HepG2 (cell line): ENCODE data around the gene ARAP3. TPM values are rescaled to one million over a fixed set of nuclear protein-coding genes. Genes with fewer than 3 reads are reported as not detected.

Experiments
- ATAC-seq: fragments of 200-7000 bp; cut with Tn5 transposase; 3 replicates; pipeline ENCODE4 v1.9.1; 2020; ENCODE audit warnings: mild to moderate bottlenecking, moderate library complexity
- BruUV-seq: library from RNA; stranded (reverse); fragments of 400-500 nt; replicated peaks from 2 replicates; lab custom pipeline; 2021; lab: Mats Ljungman, UMichigan
- CTCF ChIA-PET: fragments of 300-600 bp; formaldehyde crosslinking; extraction: SDS; loops from one replicate; lab custom pipeline; 2021; ENCODE audit warnings: low total read pairs, inconsistent platforms, low intra/inter-chr PET ratio; lab: Yijun Ruan, JAX
- POLR2A ChIA-PET: fragments of 350-600 bp; sonication (Branson Sonifier 250); formaldehyde crosslinking; loops from one replicate; lab custom pipeline; 2020; ENCODE audit warnings: antibody characterized with exemption, inconsistent platforms; lab: Yijun Ruan, JAX
- DNase-seq: peaks from one replicate; pipeline ENCODE4 v3.0.0-alpha.2; 2015; ENCODE audit warnings: low spot score
- FAIRE-seq: peaks from 3 replicates; lab custom pipeline; 2011; peaks lifted over from hg19 to GRCh38; lab: Jason Lieb, UNC
- H2AFZ ChIP-seq: one replicate; pipeline ENCODE4 v1.6.1; 2011; ENCODE audit warnings: low read length, inconsistent platforms
- H3K27ac ChIP-seq: fragments of 300-600 bp; 3 replicates; pipeline ENCODE4 v1.8.0; 2011; ENCODE audit warnings: mixed run types, mild to moderate bottlenecking, mixed read lengths, low read length, inconsistent platforms; ENCODE audit not compliant: insufficient read depth; ENCODE audit errors: extremely low read length
- H3K27me3 ChIP-seq, 2 experiments: fragments of 200-600 bp in 1 of 2; 2 replicates in 1 of 2; 3 replicates in 1 of 2; pipeline versions ENCODE4 v1.6.0 to v1.8.0; 2011; ENCODE audit warnings: low read length in 2 of 2, mild to moderate bottlenecking in 2 of 2, moderate library complexity in 2 of 2, inconsistent platforms in 1 of 2; ENCODE audit not compliant: insufficient read depth in 2 of 2, control insufficient read depth in 1 of 2
- H3K36me3 ChIP-seq, 2 experiments: fragments of 200-600 bp in 1 of 2; replicated peaks in 1 of 2; 2 replicates in 1 of 2; 3 replicates in 1 of 2; pipeline versions ENCODE4 v1.5.1 to v1.8.0; 2011; ENCODE audit warnings: low read length in 2 of 2, inconsistent platforms in 1 of 2; ENCODE audit not compliant: insufficient read depth in 2 of 2, control insufficient read depth in 1 of 2
- H3K4me1 ChIP-seq: 2 replicates; pipeline ENCODE4 v1.5.1; 2012; ENCODE audit warnings: low read length, inconsistent platforms; ENCODE audit not compliant: insufficient read depth
- H3K4me2 ChIP-seq: 2 replicates; pipeline ENCODE4 v1.6.0; 2011; ENCODE audit warnings: low read depth, low read length, inconsistent platforms
- H3K4me3 ChIP-seq, 3 experiments: fragments of 200-600 bp in 1 of 3; sonication (generic), shearing (Covaris generic) in 1 of 3; replicated peaks in 1 of 3; 2 replicates each; pipeline ENCODE4 v1.5.1; 2011 to 2016; ENCODE audit warnings: low read length in 3 of 3, inconsistent platforms in 2 of 3, low read depth in 2 of 3, mild to moderate bottlenecking in 2 of 3, control low read depth in 1 of 3, mixed read lengths in 1 of 3; ENCODE audit not compliant: insufficient read depth in 1 of 3
- H3K79me2 ChIP-seq: one replicate; pipeline ENCODE4 v1.6.1; 2011; ENCODE audit warnings: low read length, inconsistent platforms; ENCODE audit not compliant: insufficient read depth
- H3K9ac ChIP-seq: 2 replicates; pipeline ENCODE4 v1.6.0; 2011; ENCODE audit warnings: mild to moderate bottlenecking, low read depth, low read length, inconsistent platforms; ENCODE audit not compliant: insufficient read depth
- H3K9me3 ChIP-seq: 2 replicates; pipeline ENCODE4 v1.5.1; 2012; ENCODE audit warnings: mild to moderate bottlenecking, low read length
- H4K20me1 ChIP-seq: 2 replicates; pipeline ENCODE4 v1.6.0; 2011; ENCODE audit warnings: inconsistent platforms, mild to moderate bottlenecking, low read length, moderate library complexity; ENCODE audit not compliant: insufficient read depth
- AFF4 ChIP-seq: sonication (generic); formaldehyde crosslinking; IDR thresholded peaks from 2 replicates; pipeline ENCODE4 v1.4.0; 2020; ENCODE audit warnings: missing genetic modification reagents
- CBX1 ChIP-seq: IDR thresholded peaks from one replicate; pipeline ENCODE4 v1.6.1; 2016; ENCODE audit warnings: antibody characterized with exemption, low read depth
- GTF3A ChIP-seq: sonication (generic); formaldehyde crosslinking; conservative IDR thresholded peaks from 2 replicates; pipeline ENCODE4 v1.4.0; 2020; ENCODE audit warnings: mild to moderate bottlenecking, missing genetic modification reagents
- JUN ChIP-seq: sonication (generic); formaldehyde crosslinking; IDR thresholded peaks from 2 replicates; pipeline ENCODE4 v1.4.0; 2020; ENCODE audit warnings: mild to moderate bottlenecking, missing genetic modification reagents
- MIER3 ChIP-seq: IDR thresholded peaks from 2 replicates; pipeline ENCODE4 v1.6.1; 2016; ENCODE audit warnings: missing compliant biosample characterization, borderline replicate concordance
- MNT ChIP-seq: fragments of 450-650 bp; IDR thresholded peaks from 2 replicates; pipeline ENCODE4 v1.6.1; 2016
- PRPF4 ChIP-seq: fragments of 200-400 bp; formaldehyde crosslinking; IDR thresholded peaks from 2 replicates; pipeline ENCODE4 v1.6.1; 2016; ENCODE audit warnings: low read length, low read depth; ENCODE audit not compliant: poor library complexity, severe bottlenecking
- SRSF9 ChIP-seq: fragments of 200-400 bp; formaldehyde crosslinking; IDR thresholded peaks from 2 replicates; pipeline ENCODE4 v1.6.1; 2018; ENCODE audit warnings: borderline replicate concordance, mild to moderate bottlenecking, low read depth, low read length; ENCODE audit not compliant: insufficient read depth, poor library complexity, severe bottlenecking
- TAF1 ChIP-seq: sonication (generic); formaldehyde crosslinking; IDR thresholded peaks from 2 replicates; pipeline ENCODE4 v1.4.0; 2020; ENCODE audit warnings: missing genetic modification reagents
- U2AF2 ChIP-seq: fragments of 200-400 bp; formaldehyde crosslinking; IDR thresholded peaks from 2 replicates; pipeline ENCODE4 v1.6.1; 2017; ENCODE audit warnings: low read depth, mild to moderate bottlenecking, low read length
- ZBTB7B ChIP-seq: sonication (generic); formaldehyde crosslinking; IDR thresholded peaks from 2 replicates; pipeline ENCODE4 v1.4.0; 2020; ENCODE audit warnings: missing genetic modification reagents
- ZNF343 ChIP-seq: sonication (generic); formaldehyde crosslinking; IDR thresholded peaks from 2 replicates; pipeline ENCODE4 v1.4.0; 2020; ENCODE audit warnings: mild to moderate bottlenecking, missing genetic modification reagents
- ZNF543 ChIP-seq: sonication (generic); formaldehyde crosslinking; IDR thresholded peaks from 2 replicates; pipeline ENCODE4 v1.4.0; 2020; ENCODE audit warnings: mild to moderate bottlenecking, missing genetic modification reagents
- ZNF747 ChIP-seq: sonication (generic); formaldehyde crosslinking; IDR thresholded peaks from 2 replicates; pipeline ENCODE4 v1.8.1; 2023; ENCODE audit warnings: missing genetic modification reagents, mild to moderate bottlenecking, borderline replicate concordance
- ZSCAN21 ChIP-seq: sonication (generic); formaldehyde crosslinking; IDR thresholded peaks from 2 replicates; pipeline ENCODE4 v1.8.0; 2022; ENCODE audit warnings: mild to moderate bottlenecking, missing genetic modification reagents, moderate library complexity, borderline replicate concordance
- WGBS: methylation state at CpG from one replicate; pipeline ENCODE4 v1.1.6; 2017; ENCODE audit warnings: low lambda C conversion rate; 5-methylcytosine and 5-hydroxymethylcytosine counted together
- in situ Hi-C: cut with HindIII; loops from 2 replicates; pipeline ENCODE4 v1.10.0; 2017; ENCODE audit warnings: low pct_unique_long_range_greater_than_20kb; ENCODE audit not compliant: extremely low pct_ligation_motif_present
- intact Hi-C: fragments of 100-400 bp; cut with micrococcal nuclease; formaldehyde crosslinking; loops from one replicate; pipeline ENCODE4 v1.10.0; 2022; ENCODE audit not compliant: unreplicated experiment
- polyA plus RNA-seq, 8 experiments: library from polyadenylated mRNA; depleted of rRNA in 3 of 8; stranded (reverse) in 7 of 8; unstranded in 1 of 8; fragments of >200 nt; fragmentation: Illumina TruSeq in 4 of 8; extraction: Trizol in 4 of 8; gene quantifications; 2 replicates each; pipeline versions ENCODE4 v1.2.1 to v1.2.3, GENCODE V29; 2011 to 2016; ENCODE audit warnings: low read depth in 4 of 8, missing spikeins in 1 of 8, mixed read lengths in 1 of 8; ENCODE audit not compliant: insufficient read depth in 1 of 8
- total RNA-seq, 5 experiments: library from RNA; depleted of rRNA; stranded (reverse); fragments of >200 nt; fragmentation: Illumina TruSeq; extraction: Trizol; gene quantifications; 2 replicates each; pipeline ENCODE4 v1.2.3, GENCODE V29; 2016; ENCODE audit warnings: low read depth in 1 of 5

The ARAP3 gene
- total and polyA plus RNA-seq, 2 of the 13 experiments (the other 11 are each of a cell fraction or from before 2014, with no cell fraction given), result 0.25 TPM; not detected in 1

GRCh38 chr5:141628175-141628788 lies 53.7 kb downstream of the ARAP3 start:
- no peaks in the 10 kb centered on the region for H4K20me1 ChIP-seq
- ChIA-PET CTCF (no interaction called here), POLR2A (interaction anchor here (2.5 kb wide), 1 partner anchor 8 kb away, joined by 7 read pairs; the partner anchor contains the start of genes HDAC3 and RELL2)
- no peak overlapping the region for H3K27ac ChIP-seq
- in situ Hi-C loops (no loop called here), intact Hi-C loops (no loop called here)
- no peaks in the 10 kb centered on the region for H3K27me3 ChIP-seq
- DNase-seq (no peak), ATAC-seq (no peak), FAIRE-seq (no peak)
- H3K9me3 ChIP-seq, result no peaks in the 10 kb centered on the region
- H3K4me2 ChIP-seq, result no peak overlapping the region
- no peak overlapping the region for H3K9ac ChIP-seq
- H3K4me3 ChIP-seq, result no peak overlapping the region
- peaks cover 31 to 69% of the 10 kb centered on the region in 2 experiments for H3K36me3 ChIP-seq
- H3K79me2 ChIP-seq, result peaks cover 18% of the 10 kb centered on the region
- 100% methylated on average over 6 of the region's 6 CpGs for WGBS
- no TSS peak for BruUV-seq
- no peak overlapping the region for H2AFZ ChIP-seq
- H3K4me1 ChIP-seq, result peaks cover 11% of the 10 kb centered on the region
- TF ChIP-seq MNT (no peak), ZSCAN21 (CRISPR knock-in tag) (no peak), ZNF543 (no peak), TAF1 (CRISPR knock-in tag) (no peak), PRPF4 (no peak), JUN (no peak), GTF3A (CRISPR knock-in tag) (no peak), ZBTB7B (CRISPR knock-in tag) (no peak), MIER3 (CRISPR knock-in tag) (no peak), CBX1 (no peak), ZNF747 (CRISPR knock-in tag) (no peak), SRSF9 (no peak), U2AF2 (no peak), AFF4 (CRISPR knock-in tag) (no peak), ZNF343 (no peak)
